GM19099 (cell line): Measurements from ENCODE around the gene ACOXL.

Experiments used
- POLR2A ChIP-seq: IDR thresholded peaks from 3 replicates; pipeline ENCODE4 v1.6.1; 2011; ENCODE audit warnings: low read depth; ENCODE audit not compliant: insufficient read length; ENCODE audit errors: extremely low read depth

Gene ACOXL

GRCh38 chr2:110799376-110799775 lies 67.0 kb downstream of the ACOXL start:
- TF ChIP-seq POLR2A: no peak

- no peak for TF ChIP-seq POLR2A
These were observed 68.4 kb downstream of the ACOXL start for GRCh38 chr2:110800611-110801402.

GRCh38 chr2:110802208-110802932 lies 70.0 kb downstream of the ACOXL start:
- no peak for TF ChIP-seq POLR2A

- TF ChIP-seq POLR2A: no peak
These were observed 72.1 kb downstream of the ACOXL start for GRCh38 chr2:110804433-110804832.

GRCh38 chr2:110804915-110805314 lies 72.5 kb downstream of the ACOXL start:
- no peak for TF ChIP-seq POLR2A

- no peak for TF ChIP-seq POLR2A
These were observed 73.6 kb downstream of the ACOXL start for GRCh38 chr2:110805894-110806452.

GRCh38 chr2:110807522-110807921 lies 75.1 kb downstream of the ACOXL start:
- no peak for TF ChIP-seq POLR2A

- no peak for TF ChIP-seq POLR2A
These were observed 78.0 kb downstream of the ACOXL start for GRCh38 chr2:110810404-110810803.

- TF ChIP-seq POLR2A: no peak
These were observed 80.6 kb downstream of the ACOXL start for GRCh38 chr2:110812726-110813645.

- no peak for TF ChIP-seq POLR2A
These were observed 81.5 kb downstream of the ACOXL start for GRCh38 chr2:110813896-110814295.

GRCh38 chr2:110815938-110816337 lies 83.6 kb downstream of the ACOXL start:
- no peak for TF ChIP-seq POLR2A

- no peak for TF ChIP-seq POLR2A
These were observed 84.3 kb downstream of the ACOXL start for GRCh38 chr2:110816404-110817365.

- TF ChIP-seq POLR2A: no peak
These were observed 86.6 kb downstream of the ACOXL start for GRCh38 chr2:110818767-110819481.

- no peak for TF ChIP-seq POLR2A
These were observed 87.3 kb downstream of the ACOXL start for GRCh38 chr2:110819711-110820110.

- no peak for TF ChIP-seq POLR2A
These were observed 87.8 kb downstream of the ACOXL start for GRCh38 chr2:110820128-110820527.
